HG03521 (cell line): Measurements from ENCODE around the gene JARID2.

Experiments
- ATAC-seq: cut with Tn5 transposase; IDR thresholded peaks from one replicate; pipeline ENCODE4 v1.9.1; 2021; ENCODE audit warnings: mild to moderate bottlenecking, moderate library complexity; ENCODE audit not compliant: unreplicated experiment

JARID2 gene

GRCh38 chr6:15430186-15430585 is 184.3 kb downstream of the JARID2 start:
- no peak for ATAC-seq

GRCh38 chr6:15430931-15431405 is 185.1 kb downstream of the JARID2 start:
- ATAC-seq: no peak

DNA sequence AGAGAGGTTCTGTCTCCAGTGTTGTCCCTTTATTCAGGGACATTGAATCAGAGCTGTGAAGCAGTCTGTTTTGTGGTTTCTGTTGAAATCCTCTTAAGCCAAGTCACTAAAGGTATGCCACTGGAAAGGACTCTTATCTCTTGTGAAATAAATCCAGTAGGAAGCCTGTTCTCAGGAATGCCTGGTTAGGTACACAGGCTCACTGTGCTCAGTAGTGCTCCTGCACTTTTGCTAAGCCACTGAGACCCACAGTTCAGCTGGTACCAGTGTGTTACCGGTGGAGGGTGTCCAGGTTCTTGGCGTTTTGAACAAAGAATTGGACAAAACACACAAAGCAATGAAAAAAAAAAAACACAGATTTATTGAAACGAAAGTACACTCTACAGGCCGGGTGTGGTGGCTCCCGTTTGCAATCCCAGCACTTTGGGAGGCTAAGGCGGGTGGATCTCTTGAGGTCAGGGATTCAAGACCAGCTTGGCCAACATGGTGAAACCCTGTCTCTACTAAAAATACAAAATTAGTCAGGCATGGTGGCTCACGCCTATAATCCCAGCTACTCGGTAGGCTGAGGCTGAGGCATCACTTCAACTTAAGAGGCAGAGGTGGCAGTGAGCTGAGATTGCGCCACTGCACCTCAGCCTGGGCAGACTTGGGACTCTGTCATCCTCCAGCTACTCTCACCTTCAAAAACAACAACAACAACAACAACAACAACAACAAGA is 186.1 kb downstream of the JARID2 start:
- ATAC-seq: no peak

GRCh38 chr6:15433511-15433861 is 187.6 kb downstream of the JARID2 start:
- ATAC-seq: no peak

DNA sequence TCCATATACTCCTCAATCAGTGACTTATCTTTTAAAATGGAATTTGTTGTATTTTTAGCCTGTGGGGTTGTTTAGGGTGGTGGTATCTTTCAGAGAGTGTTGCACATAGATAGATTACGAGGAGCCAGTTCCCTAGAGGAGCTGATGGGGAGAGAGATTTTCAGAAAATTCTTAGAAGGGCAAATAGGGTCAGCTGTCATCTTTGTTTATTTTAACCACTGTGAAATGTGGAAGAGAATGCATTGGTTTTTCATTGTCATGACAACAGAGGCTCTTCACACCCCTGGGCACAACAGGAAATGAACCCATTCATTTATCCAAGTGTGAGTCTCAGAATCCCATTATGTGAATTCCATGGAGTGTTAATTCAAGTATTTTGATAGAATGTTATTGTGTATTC is 188.4 kb downstream of the JARID2 start:
- ATAC-seq: no peak

GRCh38 chr6:15434823-15435380 is 189.0 kb downstream of the JARID2 start:
- no peak for ATAC-seq

GRCh38 chr6:15435468-15435867 is 189.6 kb downstream of the JARID2 start:
- no peak for ATAC-seq

- ATAC-seq: no peak
Measured at GRCh38 chr6:15436451-15436850, 190.6 kb downstream of the JARID2 start.

GRCh38 chr6:15437090-15437635 is 191.3 kb downstream of the JARID2 start:
- ATAC-seq: no peak

GRCh38 chr6:15439410-15440025 is 193.6 kb downstream of the JARID2 start:
- ATAC-seq: no peak

DNA sequence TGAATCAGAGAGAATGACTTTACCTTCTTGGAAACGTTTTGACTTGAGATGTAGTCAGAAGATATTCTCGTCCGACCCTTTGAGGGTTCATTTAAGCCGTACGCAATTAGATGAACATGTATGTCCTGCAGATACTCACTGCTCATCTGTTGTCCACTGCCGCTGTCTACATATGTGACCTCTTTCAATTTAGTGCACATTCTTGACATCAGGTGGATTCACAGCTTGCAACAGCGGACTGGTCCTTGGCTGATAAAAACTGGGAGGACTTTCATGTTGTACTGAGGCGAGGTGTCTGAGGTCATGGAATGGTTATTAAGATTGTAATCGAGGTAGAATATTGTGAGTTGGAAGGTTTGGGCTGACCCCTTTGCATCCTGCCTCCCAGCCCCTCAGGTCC is 194.2 kb downstream of the JARID2 start:
- no peak for ATAC-seq

GRCh38 chr6:15441215-15441868 is 195.5 kb downstream of the JARID2 start:
- peak; percentile 46 for ATAC-seq

- ATAC-seq: no peak
Measured at GRCh38 chr6:15441981-15442380, 196.1 kb downstream of the JARID2 start.

DNA sequence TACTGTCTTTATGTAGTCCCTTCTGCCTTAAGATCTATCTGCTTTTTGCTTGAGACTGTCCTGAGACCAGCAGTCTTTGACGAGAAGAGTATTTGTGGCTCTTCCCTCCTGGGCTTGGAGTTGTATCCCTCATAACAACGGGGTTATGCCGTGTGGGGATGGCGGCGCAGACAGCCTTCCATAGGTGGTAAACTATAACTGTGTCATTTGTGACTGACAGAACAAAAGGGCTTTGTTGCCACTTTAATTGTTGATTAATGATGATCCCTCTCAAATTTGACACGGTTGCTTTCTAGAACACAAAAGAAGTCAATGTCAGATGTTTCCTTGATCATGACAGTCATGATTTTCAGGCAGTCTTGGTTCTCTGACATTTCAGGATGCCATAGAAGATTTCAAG is 196.6 kb downstream of the JARID2 start:
- no peak for ATAC-seq

DNA sequence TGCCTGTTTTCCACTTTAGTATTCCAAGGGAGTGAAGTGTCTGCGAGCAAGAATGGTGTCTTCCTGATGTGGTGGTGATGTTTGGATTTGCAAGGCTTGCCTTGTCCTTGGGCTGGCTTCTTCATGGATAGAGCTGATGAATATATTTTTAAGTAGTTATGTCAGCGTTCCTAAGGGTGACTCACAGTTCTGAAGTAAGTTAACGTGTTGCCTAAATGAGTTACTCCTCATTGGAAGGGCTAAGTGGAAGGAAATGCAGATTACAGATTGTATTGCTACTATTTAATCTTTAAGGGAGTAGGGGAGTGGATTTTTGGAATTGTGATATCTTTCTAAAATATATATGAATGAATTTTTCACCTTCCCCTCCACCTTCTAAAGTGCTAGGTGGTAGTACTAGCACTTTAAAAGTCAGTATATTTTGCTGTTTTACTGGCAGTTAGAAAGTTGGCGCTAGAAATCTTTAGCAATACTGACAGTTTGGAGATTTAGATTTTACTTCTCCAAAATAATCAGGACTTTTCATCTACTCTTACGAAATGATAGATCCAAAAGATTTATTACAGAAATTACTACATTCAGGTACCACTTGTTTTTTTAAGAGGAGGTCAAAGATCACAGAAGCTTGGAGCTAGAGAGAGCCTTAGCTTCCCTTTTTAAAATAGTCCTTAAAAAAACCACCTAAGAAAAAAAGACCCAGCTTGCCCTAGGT is 197.4 kb downstream of the JARID2 start:
- ATAC-seq: no peak

DNA sequence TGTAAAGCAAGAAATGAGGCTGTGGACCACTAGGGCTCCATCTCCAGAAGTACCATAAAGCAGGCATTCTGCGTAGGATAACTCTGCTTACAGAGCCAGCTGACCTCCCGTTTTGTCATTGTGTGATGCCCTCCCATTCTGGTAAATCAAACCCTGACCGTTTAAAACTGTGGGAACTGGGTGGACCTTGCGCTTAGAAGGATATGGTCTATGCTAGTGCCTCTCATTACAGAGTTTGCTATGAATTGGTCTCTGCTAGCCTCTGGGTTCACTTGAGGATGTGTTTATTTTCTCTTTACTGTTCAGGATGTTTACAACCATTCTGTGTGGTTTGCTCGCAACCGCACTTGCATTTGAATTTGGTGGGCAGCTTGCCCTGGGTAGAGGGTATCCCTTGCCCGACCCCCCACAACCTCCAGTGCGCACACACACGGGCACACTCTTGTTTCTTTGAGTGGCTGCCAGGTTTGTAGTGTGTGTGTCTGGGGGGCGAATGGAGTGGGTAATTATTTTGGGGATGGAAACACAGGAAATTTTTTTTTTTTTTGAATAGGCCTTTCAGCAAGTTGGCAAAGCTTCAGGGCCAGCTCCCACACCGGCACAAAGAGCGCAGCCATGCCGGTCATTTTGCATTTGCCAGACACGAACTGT is 198.3 kb downstream of the JARID2 start:
- ATAC-seq: no peak

DNA sequence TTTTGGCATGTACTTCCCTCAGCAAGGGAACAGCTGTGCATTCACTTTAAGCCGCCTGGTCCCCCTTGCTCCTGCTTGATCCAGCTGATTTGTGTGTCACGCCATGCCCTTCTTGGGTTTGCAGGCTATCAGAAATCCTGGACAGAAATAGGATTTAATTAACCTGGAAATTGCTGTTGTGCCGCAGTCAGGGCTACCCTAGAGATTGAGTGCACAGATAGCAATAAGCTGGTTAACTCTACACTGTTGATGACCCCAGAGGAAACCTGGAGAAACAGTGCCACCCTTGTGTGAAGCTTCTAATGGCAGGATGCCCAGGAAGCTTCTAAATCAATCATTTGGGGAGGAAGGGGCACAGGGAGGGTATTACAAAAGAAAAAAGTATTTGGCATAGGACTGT is 199.0 kb downstream of the JARID2 start:
- no peak for ATAC-seq

DNA sequence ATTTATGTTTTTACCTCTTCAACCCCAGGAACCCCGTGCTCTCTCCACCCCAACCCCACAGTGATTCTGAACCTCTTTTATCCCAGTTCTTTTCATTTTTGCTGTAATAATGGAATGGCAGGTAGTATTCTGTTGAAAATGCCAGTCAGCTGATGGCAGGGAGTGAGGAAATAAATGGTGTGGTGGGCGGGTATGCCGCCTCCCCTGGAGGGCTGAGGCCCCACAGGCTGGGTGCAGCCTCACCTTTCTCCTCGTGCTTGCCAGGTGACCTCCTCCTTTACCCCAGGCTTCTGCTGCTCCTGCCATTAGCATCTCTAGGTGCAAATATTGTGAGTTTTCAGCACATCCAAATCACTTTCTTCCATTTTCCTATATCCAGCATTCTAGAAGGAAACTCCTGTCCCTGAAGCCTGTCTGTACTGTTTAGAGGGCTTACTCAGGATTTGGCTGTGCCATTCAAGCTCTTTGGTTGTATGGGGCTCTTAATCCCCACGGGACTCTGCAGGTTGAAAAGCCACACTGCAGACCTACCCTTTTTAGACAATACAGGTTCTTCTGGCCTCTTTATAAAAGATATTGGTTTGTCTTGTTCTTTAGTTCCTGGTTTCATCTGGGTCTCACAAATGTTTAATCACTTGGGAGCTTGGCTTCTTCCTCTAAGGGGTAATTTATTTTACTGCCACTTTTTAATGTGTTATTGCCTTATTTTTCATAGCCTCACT is 201.8 kb downstream of the JARID2 start:
- no peak for ATAC-seq

DNA sequence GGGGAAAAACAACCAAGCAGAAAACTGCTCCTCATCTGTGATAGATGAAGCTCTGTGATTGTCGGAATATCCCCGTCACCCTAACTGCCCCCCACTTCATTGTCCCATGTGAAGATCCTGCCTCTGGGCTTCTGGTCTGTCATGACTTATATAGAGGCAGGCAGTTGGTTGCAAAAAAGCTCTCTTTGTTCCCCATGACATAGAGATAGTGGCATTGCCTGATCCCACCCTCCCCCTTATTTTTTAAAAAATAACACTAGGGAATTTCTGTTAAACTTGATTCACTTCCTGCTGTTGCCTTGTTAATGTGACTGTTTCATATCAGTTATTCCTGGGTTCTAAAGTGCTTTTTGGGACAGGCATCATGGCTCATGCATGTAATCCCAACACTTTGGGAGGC is 203.1 kb downstream of the JARID2 start:
- no peak for ATAC-seq

DNA sequence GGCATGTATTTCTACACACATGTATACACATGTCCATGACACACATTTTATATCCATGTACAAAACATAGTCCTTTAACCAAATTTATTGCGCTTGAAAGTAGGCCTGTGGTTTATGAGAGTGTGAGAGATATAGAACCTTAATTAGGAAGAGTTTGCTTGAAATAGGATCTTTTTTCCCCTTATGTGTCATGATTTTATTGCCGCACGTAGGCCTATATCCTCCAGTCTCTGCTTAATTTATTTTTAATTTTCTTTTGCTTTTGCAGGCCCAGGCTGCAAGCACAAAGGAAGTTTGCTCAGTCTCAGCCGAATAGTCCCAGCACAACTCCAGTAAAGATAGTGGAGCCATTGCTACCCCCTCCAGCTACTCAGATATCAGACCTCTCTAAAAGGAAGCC is 205.9 kb downstream of the JARID2 start:
- no peak for ATAC-seq
